NOMO-1 (cell line): Measurements from ENCODE around the gene ERICH6B.

Source experiments
- DNase-seq, 2 experiments: peaks; one replicate each; lab custom pipeline; 2025; ENCODE audit not compliant: unreplicated experiment in 2 of 2; lab: John Stamatoyannopoulos, UW

ERICH6B gene

GRCh38 chr13:45602183-45603170 is 13.1 kb downstream of the ERICH6B start:
- no peak for DNase-seq

DNA sequence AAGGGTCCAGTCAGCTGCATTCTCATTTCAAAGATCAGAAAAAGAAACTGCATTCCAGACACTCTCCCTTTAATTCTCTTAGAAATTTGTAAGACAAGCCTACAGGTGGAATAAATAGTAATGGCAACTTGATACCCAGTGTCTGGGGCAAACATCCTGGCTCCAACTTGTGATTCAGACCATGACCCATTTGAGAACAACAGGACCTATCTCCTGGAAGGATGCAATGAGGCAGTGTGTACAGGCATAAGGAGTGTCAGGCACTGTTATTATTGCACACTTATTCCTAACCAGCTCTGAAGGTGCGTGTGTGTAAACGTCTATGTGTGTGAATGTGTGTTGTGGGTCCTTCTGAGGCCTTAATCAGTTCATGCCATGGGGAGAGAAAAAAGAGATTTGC is 13.9 kb downstream of the ERICH6B start:
- no peak for DNase-seq

- no peak for DNase-seq
These were observed 16.9 kb downstream of the ERICH6B start for GRCh38 chr13:45598597-45598996.

DNA sequence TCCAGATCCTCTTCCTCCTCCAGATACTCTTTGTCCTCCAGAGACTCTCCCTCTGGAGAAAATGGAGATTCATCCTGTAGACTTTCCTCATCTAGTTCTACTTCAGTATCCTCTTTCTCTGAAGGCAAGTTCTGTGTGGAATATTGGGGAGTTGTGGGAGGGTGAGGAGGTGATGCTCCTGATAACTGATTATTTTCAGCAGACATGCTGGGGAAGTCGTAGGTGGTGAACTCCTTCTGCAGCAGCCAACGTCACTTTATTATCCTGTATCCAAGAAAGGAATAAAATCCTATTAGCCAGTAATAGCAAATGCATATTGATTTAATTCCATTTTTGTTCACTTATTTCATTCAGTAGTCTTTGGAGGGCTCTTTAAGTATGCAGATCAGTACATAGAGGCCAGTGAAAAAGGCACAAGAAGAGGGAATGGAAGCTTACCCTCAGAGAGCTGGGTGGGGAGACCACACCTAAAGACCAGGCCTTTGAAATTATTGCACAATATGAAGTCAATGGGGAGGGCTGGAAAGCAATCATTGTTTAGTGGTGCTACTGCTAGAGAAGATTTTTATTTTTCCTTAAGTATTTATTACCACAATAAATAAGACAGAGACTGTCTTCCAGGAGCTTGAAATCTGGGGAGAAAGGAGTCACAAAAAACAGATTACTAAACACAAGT is 18.6 kb downstream of the ERICH6B start:
- DNase-seq, result no peak

DNA sequence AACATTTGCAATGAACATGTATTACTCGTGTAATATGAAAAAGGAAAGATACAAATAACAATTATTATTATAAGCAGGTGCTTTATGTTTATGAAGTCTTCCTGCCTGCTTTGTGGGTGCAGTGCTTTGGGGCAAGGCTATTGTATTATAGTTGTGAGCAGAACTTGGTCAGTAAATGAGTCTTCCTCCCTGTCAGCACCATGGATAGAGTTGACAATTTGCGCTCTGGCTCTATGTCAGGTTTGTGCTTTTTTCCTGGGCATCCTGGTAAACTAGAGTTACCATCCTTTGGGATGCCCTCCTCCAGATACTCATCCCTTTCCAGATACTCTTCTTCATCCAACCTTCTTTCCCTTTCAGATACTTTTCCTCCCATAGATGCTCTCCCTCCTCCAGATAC is 19.6 kb downstream of the ERICH6B start:
- no peak for DNase-seq

DNA sequence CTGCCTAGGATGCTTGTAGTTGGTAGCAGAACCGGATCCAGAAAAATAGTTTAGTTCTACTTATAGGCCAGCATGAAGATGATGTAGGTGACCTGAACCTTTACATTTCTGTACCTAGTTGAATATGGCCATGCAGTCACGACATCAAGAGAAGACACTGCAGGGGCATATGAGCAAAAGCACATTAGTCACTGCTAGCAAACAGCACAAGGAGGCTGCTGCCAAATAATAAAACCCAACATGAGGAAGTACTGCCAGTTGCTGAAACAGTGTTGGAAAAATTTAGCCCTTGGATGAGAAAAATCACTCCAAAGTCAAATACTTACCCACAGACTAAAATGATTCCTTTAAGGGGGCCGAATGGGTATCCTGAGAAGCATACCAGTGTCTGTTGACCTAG is 20.8 kb downstream of the ERICH6B start:
- DNase-seq, result peak in 1 of 2 experiments; percentile 3

DNA sequence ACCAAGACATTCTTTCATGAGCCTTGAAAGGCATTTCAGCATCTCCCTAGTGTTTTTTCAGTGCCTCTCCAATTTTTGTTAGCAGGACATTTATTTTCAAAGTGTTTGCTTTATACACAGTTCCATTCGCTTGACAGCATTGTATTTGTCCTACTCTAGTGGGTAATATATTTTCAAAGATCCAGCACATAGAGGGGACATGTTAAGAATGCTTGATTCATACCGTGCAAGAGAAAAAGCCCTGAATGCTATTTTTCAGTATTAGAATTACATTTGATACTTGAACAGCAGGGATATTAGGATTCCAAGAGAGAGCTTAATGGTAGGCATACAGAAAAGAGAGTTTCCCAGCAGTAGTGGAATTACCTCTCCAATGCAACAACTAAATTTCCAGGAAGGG is 21.3 kb downstream of the ERICH6B start:
- DNase-seq, result no peak

GRCh38 chr13:45592758-45593157 is 22.8 kb downstream of the ERICH6B start:
- DNase-seq, result no peak

GRCh38 chr13:45590066-45590465 is 25.5 kb downstream of the ERICH6B start:
- DNase-seq, result no peak

DNA sequence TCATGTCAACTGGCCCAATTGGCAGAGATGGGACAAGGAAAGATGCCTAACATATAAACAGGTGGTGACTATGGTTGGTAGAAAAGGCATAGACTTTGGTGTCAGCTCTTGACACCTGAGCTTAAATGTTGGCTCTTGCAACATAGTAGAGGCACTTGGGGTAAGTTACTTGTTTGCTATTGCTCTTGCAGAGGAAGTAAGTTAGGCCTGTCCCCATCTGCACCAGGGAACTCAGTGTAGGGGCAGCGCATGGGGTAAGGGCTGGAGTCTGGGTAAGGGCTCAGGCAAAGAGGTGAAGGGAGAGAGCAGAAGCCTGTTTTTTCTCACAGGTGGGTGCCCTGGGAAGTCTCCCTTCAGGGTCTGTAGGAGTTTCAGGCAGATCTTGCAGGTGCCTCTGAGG is 27.6 kb downstream of the ERICH6B start:
- no peak for DNase-seq

- no peak for DNase-seq
These were observed 30.7 kb downstream of the ERICH6B start for GRCh38 chr13:45584816-45585215.

GRCh38 chr13:45582408-45583076 is 33.0 kb downstream of the ERICH6B start:
- no peak for DNase-seq

GRCh38 chr13:45576466-45576865 is 39.1 kb downstream of the ERICH6B start:
- DNase-seq, result no peak

GRCh38 chr13:45575830-45576180 is 39.7 kb downstream of the ERICH6B start:
- DNase-seq, result no peak

DNA sequence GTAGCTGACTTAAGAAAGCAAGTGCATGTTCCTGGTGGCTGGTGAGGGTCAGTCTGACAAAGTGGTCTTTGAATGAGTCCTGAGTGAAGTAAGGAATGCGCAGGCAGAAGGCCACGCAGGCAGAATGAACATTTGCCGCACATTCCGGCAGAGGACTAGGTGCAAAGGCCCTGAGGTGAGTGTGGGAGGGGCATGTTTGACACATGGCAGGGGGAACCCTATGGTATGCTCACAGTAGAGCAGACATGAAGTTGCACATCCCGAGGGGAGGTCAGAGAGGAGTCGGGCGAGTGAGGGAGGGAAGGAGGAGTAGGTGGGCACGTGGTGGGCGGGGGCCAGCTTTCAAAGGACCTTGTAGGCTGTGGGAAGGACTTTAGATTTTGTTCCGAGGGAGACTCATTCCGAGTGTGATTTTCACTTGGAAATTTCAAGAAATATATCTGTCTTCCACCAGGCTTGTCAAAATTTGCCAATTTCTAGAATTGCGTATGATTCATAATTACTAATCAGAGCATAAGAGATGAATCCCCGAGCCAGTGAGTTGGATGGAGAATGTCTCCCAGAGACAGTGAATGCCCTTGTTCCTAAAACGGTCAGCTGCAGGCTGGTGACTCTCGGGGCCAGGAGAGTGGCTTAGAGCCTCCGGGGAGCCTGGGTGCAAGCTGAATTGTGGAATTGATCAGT is 40.3 kb downstream of the ERICH6B start:
- DNase-seq, result no peak

- DNase-seq, result no peak
These were observed 50.2 kb downstream of the ERICH6B start for GRCh38 chr13:45565331-45565730.

- no peak for DNase-seq
These were observed 51.3 kb downstream of the ERICH6B start for GRCh38 chr13:45564133-45564776.

GRCh38 chr13:45554604-45555109 is 60.9 kb downstream of the ERICH6B start:
- no peak for DNase-seq

- no peak for DNase-seq
These were observed 67.3 kb downstream of the ERICH6B start for GRCh38 chr13:45548281-45548680.

DNA sequence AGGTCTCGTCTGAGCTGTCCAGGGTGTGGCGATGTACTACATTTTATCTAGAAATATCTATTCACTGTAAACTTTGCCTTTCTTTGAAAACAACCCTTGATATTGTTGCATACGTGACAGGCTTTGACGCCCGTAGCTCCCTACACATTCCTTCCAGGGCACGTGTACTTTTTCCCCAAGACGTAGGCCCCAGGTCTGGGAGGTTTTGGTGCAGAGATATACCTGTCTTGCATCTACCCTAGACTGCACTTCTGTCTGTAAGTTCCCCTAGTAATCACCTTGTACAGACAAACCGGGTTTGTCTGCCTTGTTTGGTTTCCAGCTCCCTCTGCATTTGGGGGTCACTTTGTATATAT is 69.2 kb downstream of the ERICH6B start:
- DNase-seq, result no peak
